8988T (cell line): ENCODE measurements around the gene F2RL3.
"Not testable (repeated sequence)": the region's sequence is repeated elsewhere in the genome, so short reads cannot be mapped to it uniquely, and the experiment has no call there.

Experiments
- DNase-seq: peaks from one replicate; pipeline ENCODE4 v3.0.0; 2011

F2RL3 gene

DNA sequence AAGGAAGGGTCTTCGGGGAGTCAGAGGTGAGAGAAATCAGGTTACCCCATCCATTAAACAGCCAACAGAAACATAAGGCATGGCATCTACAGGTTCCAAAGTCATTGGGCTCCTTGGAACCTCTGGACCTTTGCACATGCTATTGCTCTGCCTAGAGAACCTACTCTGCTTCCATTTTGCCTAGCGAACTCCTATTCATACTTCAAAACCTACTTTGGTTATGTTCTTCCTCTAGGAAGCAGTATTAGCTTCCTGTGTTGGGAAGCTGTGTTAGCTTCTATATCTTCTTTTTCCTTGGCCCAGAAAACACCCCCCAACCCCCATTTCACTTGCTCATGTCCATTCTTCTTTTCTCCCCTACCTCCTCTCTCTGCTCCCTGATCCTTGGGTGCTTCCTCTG is 39.6 kb downstream of the F2RL3 start:
- DNase-seq, result no peak

DNA sequence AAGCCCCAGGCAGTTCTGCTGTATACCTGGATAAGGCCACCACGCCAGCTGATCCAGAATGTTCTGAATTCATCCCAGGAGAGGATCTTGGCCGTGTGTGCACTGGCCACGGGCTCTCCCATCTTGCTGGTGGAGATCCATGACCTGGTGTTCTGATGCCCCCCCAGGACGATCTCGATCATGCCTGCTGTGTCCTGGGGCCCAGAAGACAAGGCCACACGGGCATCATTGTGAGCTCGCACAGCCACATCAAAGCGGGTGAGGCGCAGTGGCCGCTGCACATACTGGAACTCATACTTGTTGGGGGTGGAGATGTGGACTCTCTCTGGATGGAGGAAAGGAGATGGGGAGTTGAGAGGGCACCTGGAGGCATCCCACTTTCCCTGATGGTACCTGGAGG is 40.1 kb downstream of the F2RL3 start:
- DNase-seq, result no peak

DNA sequence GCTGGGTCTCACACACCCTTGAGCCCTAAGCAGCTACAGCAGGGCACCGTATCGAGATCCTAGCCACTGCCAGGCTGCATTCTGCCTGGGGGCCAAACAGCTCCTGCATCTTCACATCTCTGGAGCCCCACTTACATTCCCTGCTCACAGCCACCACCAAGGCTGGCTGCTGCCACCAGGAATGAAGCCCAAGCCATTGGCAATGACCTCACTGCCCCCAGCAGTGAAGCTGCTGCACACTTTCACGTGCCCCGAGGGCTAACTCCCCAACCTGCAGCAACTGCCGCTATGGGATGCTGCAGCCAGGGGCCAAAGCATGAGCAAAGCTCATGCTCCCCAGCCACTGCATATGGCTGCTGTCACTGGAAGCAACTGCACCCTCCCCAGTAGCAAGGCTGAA is 42.0 kb downstream of the F2RL3 start:
- no peak for DNase-seq

DNA sequence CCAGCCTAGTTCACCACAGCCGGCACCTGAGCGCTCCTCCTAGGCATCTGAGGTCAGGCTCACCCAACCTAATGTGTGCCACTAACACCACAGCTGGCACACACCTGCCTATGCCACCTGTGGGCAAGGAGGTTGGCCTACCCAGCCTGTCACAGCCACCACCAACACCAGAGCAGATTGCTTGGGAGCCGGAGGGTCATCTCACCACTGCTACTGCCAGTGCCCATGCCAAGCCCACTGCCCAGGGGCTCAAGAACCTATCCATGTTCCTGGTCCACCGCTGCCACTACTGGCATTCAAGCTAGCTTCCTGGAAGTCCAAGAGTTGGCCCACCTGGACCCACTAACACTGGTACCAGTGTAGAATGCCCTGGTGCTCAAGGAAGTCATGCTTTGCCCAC is 42.5 kb downstream of the F2RL3 start:
- DNase-seq, result no peak

DNA sequence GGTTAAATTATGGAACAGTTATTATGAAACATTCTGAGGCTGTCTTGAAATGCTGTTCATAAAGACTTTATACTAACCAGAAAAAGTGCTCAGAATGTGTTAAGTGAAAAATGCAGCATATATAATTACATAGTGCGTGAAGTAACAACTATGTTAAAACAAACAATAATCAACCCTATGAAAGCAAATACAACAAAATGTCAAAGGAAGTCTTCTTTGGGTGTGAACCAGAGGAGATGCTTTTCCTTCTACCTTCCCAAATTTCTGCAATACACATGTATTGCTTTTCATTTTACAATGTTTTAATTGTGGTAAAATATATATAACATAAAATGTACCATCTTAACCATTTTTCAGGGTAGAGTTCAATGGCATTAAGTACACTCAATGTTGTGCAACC is 45.7 kb downstream of the F2RL3 start:
- no peak for DNase-seq

DNA sequence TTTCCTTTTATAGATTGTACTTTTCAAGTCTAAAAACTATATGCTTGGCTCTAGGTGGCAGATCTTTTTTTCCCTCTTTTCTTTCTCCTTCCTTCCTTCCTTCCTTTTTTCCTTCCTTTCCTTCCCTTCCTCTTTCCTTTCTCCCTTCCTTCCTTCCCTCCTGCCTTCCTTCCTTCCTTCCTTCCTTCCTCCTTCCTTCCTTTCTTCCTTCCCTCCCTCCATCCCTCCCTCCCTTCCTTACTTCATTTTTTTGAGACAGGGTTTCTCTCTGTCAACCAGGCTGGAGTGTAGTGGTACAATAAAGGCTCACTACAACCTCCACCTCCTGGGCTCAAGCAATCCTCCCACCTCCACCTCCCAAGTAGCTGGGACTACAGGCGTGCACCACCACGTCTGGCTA is 48.1 kb downstream of the F2RL3 start:
- no peak for DNase-seq

DNA sequence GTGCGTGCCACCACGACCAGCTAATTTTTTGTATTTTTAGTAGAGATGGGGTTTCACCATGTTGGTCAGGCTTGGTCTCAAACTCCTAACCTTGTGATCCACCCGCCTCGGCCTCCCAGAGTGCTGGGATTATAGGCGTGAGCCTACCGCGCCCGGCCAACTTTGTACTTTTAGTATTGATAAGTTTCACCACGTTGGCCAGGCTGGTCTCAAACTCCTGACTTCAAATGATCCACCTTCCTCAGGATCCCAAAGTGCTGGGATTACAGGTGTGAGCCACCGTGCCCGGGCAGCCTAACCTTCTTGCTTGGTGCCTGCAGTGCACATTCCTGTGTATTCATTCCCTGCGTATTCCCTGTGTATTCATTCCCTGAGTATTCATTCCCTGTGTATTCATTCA is 49.0 kb downstream of the F2RL3 start:
- not testable (repeated sequence) for DNase-seq

DNA sequence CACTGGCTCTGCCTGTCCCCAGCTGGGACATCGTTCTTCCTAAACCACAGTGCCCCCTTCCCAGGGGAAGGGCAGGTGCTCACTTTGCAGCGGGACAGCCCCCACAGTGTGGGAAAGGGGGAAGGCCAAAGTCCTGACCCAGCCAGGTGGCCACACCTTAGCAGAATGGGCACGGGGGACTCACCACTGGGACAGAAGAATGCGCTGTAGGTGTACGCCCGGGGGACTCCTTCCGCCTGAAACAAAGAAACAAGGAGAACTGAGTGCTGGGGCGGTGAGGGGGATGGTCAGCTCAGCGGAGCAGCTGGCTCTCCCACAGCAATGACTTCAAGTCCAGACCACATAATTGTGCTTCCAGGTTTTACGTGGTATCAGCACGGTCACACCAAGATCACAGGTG is 49.4 kb downstream of the F2RL3 start:
- no peak for DNase-seq

DNA sequence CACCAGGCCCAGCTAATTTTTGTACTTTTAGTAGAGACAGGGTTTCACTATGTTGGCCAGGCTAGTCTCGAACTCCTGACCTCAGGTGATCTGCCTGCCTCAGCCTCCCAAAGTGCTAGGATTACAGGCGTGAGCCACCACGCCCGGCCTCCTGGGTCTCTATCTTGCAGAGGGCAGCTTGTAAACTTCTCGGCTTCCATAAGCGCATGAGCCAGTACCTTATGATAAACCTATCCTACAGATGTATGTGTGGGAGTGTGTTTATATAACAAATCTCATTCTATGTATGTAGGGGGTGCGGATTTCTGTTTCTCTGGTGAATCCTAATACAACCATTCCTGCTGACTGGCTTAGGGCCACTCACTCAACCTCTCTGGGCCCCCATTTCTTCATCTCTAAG is 51.3 kb downstream of the F2RL3 start:
- DNase-seq, result not testable (repeated sequence)

DNA sequence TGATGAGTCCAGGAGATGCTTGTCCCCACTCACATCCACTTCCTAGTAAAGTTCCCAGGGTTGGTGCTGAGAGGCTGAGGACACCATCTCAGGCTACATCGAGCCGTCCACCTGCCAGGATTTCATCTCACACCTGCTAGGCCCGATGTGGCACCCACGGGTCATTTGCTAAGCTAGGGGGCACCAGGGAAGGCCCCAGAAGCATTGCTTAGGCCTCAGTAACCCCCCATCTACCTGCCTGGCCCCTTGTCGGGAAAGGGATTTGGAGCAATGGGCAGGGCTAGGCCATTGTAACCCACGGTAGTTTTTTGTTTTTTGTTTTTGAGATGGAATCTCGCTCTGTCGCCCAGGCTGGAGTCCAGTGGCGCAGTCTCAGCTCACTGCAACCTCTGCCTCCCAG is 51.8 kb downstream of the F2RL3 start:
- no peak for DNase-seq
